ENCODE results near the gene SVIL. TPM values are rescaled to one million over a fixed set of nuclear protein-coding genes. Genes with fewer than 3 reads are reported as not detected.

Gene SVIL
- total RNA-seq, 2 donors from 2014 or later: 6.8 to 18.8 TPM

DNA sequence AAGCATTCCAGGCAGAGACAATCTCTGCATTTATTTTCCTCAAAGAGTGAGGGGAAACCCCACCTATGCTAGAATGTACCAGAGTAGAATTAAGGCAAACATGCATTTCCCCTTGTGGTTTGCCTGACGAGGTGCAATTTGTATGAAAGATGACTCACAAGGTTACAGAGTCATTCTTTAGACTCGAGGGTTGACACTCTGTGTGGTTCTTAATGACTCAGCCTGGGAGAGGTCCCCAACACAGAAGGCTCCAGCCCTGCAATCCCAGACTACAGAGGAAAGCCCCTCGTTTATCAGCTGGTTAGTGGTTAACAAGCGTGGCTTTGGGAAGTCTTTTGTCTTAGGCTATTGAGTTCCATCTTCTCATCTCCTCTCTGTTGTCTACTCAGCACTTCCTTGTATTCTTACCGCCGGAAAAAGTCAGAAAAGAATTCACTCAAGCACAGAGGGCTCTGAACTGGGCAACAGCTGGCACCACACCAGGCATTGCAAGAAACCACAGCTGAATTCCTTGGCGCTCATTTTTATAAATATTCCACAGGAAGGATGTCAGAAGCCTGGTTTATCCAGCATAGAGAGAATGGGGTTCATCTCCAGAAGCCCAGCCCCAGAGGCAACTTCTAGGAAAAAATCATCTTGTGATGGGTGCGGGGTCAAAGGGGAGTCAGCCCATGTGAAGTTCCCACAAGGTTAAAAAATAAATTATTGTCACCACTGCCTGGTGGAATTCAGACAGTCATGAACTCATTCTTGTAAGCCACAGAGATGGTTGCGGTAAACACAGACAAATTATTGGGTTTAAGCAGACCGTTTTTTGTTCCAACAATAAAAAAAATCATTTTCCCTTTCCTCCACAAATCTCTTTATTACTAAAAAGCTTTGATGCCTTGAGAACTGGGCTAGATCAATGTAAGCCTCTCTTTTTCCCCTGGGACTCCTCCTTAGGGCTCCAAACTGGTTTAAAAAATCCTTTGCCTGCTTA, 24.5 kb upstream of the SVIL start:
- Mint-ChIP-seq H3K4me1 (ENCODE audit: low read depth in 2 of 2) (peaks cover 40% of the 10 kb centered on the region in 2 donors), H3K36me3 (peaks cover 9% of the 10 kb centered on the region), H3K27ac (peak overlapping the region; percentile 69 to 91), H3K9me3 (no peaks in the 10 kb centered on the region), H3K27me3 (peaks cover 0 to 5% of the 10 kb centered on the region in 2 donors), H3K4me3 (peak overlapping the region; percentile 77)
- ATAC-seq: peak; percentile 99
- DNase-seq (ENCODE audit: low spot score): peak; percentile 90

DNA sequence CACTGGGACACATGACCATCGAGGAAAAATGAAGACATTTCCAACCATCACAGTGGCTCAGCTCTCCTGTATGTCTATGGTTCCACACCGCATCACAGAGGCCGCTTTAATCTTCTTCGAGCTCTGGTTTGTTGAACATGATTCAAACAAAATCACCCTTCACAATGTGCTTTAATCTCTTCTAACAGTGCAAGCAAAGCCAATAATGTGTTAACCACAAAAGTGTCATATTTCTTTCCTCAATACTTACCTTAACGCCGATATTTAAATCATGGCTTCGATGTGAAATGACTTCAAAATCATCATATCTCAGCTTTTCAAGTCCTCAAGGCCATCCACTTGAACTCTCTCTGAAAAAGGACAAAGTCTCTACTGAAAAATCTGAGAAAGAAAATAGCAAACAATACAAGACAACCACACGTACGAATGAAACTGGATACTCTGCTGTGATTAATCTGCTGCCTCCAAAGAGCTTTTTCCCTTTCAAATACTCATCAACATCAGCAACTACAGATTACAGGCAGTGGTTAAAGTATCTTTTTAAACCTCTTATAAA, 23.0 kb upstream of the SVIL start:
- Mint-ChIP-seq H3K4me1 (ENCODE audit: low read depth in 2 of 2) (peaks cover 40% of the 10 kb centered on the region in 2 donors), H3K4me3 (peak overlapping the region; percentile 77), H3K36me3 (peaks cover 9% of the 10 kb centered on the region), H3K27ac (peak overlapping the region; percentile 69 to 91), H3K27me3 (peaks cover 5 to 7% of the 10 kb centered on the region in 2 donors), H3K9me3 (no peaks in the 10 kb centered on the region)
- DNase-seq (ENCODE audit: low spot score) (no peak), ATAC-seq (peak; percentile 21 to 31)

DNA sequence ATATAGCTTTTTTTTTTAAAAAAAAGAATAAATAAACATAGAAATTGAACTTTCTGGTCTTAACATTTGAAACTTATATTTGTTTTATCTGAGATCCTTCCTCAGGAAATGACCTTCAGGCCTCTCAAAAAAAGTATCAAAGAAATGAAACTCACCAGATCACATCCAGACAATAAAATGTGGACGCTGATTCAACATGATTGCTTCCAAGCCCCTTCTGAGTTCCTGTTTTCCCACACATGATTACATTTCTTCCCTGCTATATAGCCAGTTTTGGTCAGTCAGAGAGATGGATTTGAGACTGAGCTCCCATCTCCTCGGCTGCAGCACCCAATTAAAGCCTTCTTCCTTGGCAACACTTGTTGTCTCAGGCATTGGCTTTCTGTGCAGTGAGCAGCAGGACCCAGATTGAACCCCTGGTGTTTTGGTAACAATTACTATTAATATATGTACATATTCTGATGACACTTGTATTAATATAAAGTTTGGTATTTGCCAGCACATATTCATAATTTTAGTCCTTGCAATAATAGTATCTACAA, 21.8 kb upstream of the SVIL start:
- H3K36me3 Mint-ChIP-seq: peaks cover 9% of the 10 kb centered on the region
- H3K27me3 Mint-ChIP-seq: peaks cover 5 to 11% of the 10 kb centered on the region in 2 donors
- H3K9me3 Mint-ChIP-seq: no peaks in the 10 kb centered on the region
- no peak for ATAC-seq
- H3K4me3 Mint-ChIP-seq: no peak overlapping the region
- H3K27ac Mint-ChIP-seq: no peak overlapping the region
- peaks cover 43 to 48% of the 10 kb centered on the region in 2 donors for H3K4me1 Mint-ChIP-seq (ENCODE audit: low read depth in 2 of 2)
- DNase-seq (ENCODE audit: low spot score): no peak

DNA sequence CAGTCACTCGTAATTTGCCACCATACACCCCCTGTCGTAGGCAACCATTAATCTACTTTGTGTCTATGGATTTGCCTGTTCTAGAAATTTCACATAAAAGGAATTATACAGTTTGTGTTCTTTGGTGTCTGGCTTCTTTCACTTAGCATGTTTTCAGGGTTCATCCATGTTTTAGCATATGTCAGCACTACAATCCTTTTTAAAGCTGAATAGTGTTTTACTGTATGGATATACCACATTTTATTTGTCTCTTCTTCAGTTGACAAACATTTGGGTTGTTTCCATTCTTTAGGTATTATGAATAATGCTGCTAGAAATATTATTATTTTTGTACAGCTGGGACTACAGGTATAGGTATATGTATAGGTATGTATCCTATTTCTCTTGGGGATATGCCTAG, 17.4 kb upstream of the SVIL start:
- no peak overlapping the region for H3K4me3 Mint-ChIP-seq
- peaks cover 29 to 43% of the 10 kb centered on the region in 2 donors for H3K4me1 Mint-ChIP-seq (ENCODE audit: low read depth in 2 of 2)

DNA sequence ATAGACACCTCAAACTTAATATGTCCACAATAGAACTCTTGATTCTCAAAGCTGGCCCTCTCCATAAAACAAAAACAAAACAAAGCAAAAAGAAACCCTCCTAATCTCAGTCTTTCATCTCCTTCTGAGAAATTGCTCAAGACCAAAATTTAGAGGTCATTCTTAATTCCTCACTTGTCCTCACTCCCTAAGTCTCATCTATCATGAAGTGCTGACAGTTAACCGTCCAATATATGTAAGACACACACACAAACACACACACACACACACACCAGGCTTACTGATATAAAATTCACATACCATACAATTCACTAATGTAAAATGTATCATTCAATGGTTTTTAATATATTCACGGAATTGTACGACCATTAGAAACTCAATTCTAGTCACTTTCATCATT, 17.0 kb upstream of the SVIL start:
- H3K36me3 Mint-ChIP-seq: no peaks in the 10 kb centered on the region
- ATAC-seq: no peak
- H3K4me1 Mint-ChIP-seq (ENCODE audit: low read depth in 2 of 2): peaks cover 31 to 44% of the 10 kb centered on the region in 2 donors
- no peak overlapping the region for H3K4me3 Mint-ChIP-seq
- no peak overlapping the region for H3K27ac Mint-ChIP-seq
- H3K27me3 Mint-ChIP-seq: peaks cover 9 to 26% of the 10 kb centered on the region in 2 donors
- H3K9me3 Mint-ChIP-seq: no peaks in the 10 kb centered on the region
- no peak for DNase-seq (ENCODE audit: low spot score)

More for the DNA sequence above, 17.4 kb upstream of the SVIL start:
- no peak for ATAC-seq
- peaks cover 2% of the 10 kb centered on the region for H3K36me3 Mint-ChIP-seq
- no peaks in the 10 kb centered on the region for H3K9me3 Mint-ChIP-seq
- no peak for DNase-seq (ENCODE audit: low spot score)
- H3K27me3 Mint-ChIP-seq: peaks cover 9 to 26% of the 10 kb centered on the region in 2 donors
- no peak overlapping the region for H3K27ac Mint-ChIP-seq

DNA sequence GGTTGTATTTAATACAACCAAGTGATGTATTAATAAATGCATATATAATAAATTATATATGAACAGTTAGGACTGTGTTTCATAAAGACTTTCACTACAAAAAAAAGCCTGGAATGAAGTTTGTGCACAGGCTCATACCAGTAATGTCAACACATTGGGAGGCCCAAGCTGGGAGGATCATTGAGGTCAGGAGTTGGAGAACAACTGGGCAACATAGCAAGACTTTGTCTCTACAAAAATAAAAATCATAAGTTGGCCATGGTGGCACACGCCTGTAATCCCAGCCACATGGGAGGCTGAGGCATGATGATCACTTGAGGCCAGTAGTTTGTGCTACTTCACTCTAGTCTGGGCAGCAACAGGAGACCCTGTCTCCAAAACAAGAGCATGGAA, 15.8 kb upstream of the SVIL start:
- no peak overlapping the region for H3K27ac Mint-ChIP-seq
- peaks cover 9 to 26% of the 10 kb centered on the region in 2 donors for H3K27me3 Mint-ChIP-seq
- H3K4me3 Mint-ChIP-seq: no peak overlapping the region
- H3K4me1 Mint-ChIP-seq (ENCODE audit: low read depth in 2 of 2): peaks cover 42 to 55% of the 10 kb centered on the region in 2 donors
- no peak for DNase-seq (ENCODE audit: low spot score)
- no peaks in the 10 kb centered on the region for H3K9me3 Mint-ChIP-seq
- no peak for ATAC-seq
- no peaks in the 10 kb centered on the region for H3K36me3 Mint-ChIP-seq

DNA sequence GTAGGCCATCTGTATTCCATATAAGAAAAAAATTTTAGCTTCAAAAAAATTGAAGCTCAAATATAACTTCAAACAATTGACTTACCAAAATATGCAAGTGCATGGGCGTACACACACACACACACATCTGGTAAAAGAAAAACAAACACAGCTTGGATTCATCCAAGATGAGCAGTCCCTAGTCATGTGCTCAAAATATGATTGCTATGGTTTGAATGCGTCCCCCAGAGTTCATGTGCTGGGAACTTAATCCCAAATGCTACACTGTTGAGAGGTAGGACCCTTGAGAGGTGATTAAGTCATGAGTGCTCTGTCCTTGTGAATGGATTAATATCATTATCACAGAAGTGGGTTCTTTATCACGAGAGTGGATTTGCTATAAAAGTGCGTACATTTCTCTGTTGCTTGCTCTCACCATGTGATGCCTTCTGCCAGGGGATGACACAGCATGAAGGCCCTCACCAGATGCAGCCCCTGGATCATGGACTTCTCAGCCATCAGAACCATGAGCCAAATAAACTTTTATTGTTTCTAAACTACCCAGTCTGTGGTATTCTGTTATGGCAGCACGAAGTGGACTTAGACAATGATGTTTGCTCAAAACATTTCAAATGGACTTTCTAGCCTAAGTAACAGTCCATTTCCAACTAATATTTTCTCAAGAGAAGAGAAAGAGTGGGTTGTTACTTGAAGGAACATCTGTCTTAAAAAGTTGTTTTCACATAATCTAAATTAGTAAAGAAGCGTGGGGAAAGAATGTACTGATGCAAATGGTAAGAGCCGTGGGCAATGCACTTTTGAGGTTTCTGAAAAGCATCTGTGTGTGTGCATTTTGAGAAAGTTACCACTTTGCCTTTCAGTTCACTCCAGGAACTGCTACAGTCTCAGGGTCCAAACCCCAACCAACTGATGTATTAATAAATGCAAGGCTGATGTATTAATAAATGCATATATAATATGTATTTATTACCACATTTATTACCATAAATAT, 15.1 kb upstream of the SVIL start:
- ATAC-seq: no peak
- H3K27me3 Mint-ChIP-seq: peaks cover 9 to 26% of the 10 kb centered on the region in 2 donors
- H3K27ac Mint-ChIP-seq: no peak overlapping the region
- H3K9me3 Mint-ChIP-seq: no peaks in the 10 kb centered on the region
- peaks cover 46 to 53% of the 10 kb centered on the region in 2 donors for H3K4me1 Mint-ChIP-seq (ENCODE audit: low read depth in 2 of 2)
- no peaks in the 10 kb centered on the region for H3K36me3 Mint-ChIP-seq
- no peak for DNase-seq (ENCODE audit: low spot score)
- no peak overlapping the region for H3K4me3 Mint-ChIP-seq

DNA sequence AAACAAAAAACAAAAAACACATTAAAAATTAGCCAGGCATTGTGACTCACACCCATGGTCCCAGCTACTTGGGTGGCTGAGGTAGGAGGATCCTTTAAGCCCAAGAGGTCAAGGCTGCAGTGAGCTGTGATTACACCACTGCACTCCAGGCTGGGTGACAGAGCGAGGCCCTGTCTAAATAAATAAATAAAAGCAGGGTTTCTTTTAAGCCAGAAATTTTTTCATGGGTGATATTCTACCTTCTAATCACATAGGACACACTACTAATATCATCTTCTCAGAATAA, 14.2 kb upstream of the SVIL start:
- Mint-ChIP-seq H3K9me3 (no peaks in the 10 kb centered on the region), H3K4me1 (ENCODE audit: low read depth in 2 of 2) (peaks cover 49 to 50% of the 10 kb centered on the region in 2 donors), H3K4me3 (no peak overlapping the region), H3K36me3 (no peaks in the 10 kb centered on the region), H3K27me3 (peaks cover 9 to 26% of the 10 kb centered on the region in 2 donors), H3K27ac (no peak overlapping the region)
- ATAC-seq: no peak
- no peak for DNase-seq (ENCODE audit: low spot score)

DNA sequence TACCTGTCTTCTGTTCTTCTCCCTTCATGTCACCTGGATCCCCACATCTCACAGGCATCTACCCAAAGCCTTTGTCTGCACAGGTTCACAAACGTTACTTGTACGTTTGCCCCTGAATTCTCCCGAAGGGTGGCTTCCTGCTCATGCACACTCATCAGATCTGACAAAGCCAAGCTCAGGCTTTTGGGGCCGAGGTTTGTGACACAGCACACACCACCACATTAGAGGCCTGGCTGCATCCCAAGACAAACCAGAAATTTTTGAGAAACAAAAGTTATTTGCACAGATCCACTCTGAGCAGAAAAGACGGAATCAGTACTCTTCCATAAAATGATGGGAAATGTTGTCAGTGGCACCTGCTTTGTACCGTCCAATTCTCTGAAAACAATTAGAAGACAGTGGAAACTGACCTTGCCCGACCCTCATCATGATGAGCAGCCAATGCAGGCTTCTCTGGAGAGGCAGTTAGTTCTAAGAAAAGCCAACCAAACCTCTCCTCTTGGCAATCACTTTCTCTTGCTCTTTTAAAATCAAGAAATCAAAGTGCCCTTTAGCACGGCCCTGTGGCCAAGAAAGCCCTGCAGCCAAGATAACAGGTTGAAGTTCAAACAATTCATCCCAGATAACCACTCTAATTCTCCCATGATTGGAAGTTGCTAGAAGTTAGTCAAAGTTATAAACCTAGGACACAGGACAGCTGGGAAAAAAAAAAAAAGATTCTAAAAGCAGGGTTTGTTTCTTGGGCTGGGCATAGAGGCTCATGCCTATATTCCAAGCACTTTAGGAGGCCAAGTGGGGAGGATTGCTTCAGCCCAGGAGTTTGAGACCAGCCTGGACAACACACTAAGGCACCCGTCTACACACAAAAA, 13.6 kb upstream of the SVIL start:
- Mint-ChIP-seq H3K27me3 (peaks cover 9 to 24% of the 10 kb centered on the region in 2 donors), H3K27ac (peak overlapping the region; percentile 30 to 35), H3K4me3 (peak overlapping the region; percentile 76), H3K36me3 (no peaks in the 10 kb centered on the region), H3K9me3 (no peaks in the 10 kb centered on the region), H3K4me1 (ENCODE audit: low read depth in 2 of 2) (peaks cover 49 to 50% of the 10 kb centered on the region in 2 donors)
- DNase-seq (ENCODE audit: low spot score): no peak
- ATAC-seq: peak; percentile 45 to 57

DNA sequence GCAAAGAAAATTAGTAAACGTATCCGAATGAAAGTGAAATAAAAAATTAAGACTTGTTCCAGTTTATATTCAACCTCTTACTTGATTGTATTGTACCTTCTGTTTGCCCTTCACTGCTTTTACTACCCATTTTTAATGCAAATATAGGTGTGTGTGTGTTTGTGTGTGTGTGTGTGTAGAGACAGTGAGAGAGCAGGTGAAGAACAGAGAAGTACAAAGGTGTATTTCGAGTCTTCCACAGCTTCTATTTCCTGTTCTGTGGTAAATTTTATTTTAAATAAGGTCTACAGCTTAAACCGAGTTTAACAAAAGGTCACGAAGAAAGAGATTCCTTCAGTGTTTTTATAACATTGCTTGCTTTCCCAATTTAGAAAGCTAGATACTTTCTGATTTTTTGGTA, 12.7 kb upstream of the SVIL start:
- Mint-ChIP-seq H3K4me3 (peak overlapping the region; percentile 76), H3K4me1 (ENCODE audit: low read depth in 2 of 2) (peaks cover 49 to 50% of the 10 kb centered on the region in 2 donors), H3K27me3 (peaks cover 9 to 18% of the 10 kb centered on the region in 2 donors)

DNA sequence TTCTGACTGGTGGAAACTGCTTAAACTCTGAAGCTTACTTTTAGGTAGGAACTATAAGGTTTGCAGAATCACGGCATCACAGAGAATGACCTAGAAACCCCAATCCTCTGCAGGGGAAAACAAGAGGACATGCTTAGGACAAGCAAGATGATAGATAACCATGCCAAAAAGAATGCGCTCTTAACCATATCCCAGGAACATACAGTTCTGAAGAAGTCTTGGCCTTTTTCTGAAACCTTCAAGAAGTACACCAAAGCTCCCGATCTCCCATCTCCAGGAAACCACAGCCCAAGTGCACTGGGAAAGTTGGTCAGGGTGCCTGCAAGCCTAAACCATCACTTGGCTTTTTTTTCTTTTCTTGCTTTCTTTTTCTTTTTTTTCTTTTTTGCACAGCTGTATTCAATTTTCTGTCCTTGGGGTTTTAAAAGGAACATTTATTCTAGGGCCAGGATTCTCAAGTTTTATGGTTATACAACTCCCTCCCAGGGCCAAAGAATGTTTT, 12.2 kb upstream of the SVIL start:
- Mint-ChIP-seq H3K36me3 (no peaks in the 10 kb centered on the region), H3K9me3 (no peaks in the 10 kb centered on the region), H3K27ac (peak overlapping the region in 1 of 2 donors; percentile 51), H3K4me3 (peak overlapping the region; percentile 76), H3K27me3 (peaks cover 9 to 18% of the 10 kb centered on the region in 2 donors), H3K4me1 (ENCODE audit: low read depth in 2 of 2) (peaks cover 45 to 48% of the 10 kb centered on the region in 2 donors)
- DNase-seq (ENCODE audit: low spot score) (no peak), ATAC-seq (no peak)

More for the DNA sequence above, 12.7 kb upstream of the SVIL start:
- H3K9me3 Mint-ChIP-seq: no peaks in the 10 kb centered on the region
- H3K27ac Mint-ChIP-seq: peak overlapping the region; percentile 35 to 51
- DNase-seq (ENCODE audit: low spot score) (no peak), ATAC-seq (no peak)
- H3K36me3 Mint-ChIP-seq: no peaks in the 10 kb centered on the region

DNA sequence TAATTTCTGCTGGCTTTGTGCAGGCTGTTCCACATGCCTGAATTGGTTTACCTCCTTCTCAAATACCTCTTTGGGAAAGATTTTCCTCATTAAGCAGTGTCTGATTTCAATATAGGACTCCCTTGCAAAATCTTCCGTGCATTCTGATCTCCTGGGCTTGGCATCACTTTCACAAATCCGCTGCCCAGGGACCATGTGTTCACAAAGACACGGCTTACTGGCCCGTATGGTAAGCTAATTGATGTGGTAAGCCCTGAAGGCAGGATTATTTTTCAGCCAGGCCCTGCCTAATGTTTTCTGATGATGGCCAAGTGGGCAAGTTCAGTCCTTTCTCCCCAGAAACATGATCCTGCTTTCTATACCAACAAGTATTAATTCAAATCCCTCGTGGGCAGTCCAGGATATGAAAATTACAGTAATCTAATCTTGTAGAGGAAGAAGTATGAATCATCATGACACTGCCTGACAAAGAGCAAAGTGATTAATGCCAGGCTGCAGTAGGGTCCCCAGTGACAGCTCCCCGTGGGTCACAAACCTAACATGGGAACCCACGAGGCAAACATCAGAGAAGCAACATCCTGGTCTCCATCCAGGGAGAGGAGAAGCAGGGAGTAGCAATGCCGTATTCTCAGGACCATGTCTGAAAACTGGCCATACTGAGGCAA, 11.6 kb upstream of the SVIL start:
- peak overlapping the region in 1 of 2 donors; percentile 51 for H3K27ac Mint-ChIP-seq
- no peaks in the 10 kb centered on the region for H3K9me3 Mint-ChIP-seq
- DNase-seq (ENCODE audit: low spot score) (no peak), ATAC-seq (peak; percentile 76 to 77)
- H3K27me3 Mint-ChIP-seq: peaks cover 4 to 14% of the 10 kb centered on the region in 2 donors
- H3K4me3 Mint-ChIP-seq: peak overlapping the region; percentile 76
- H3K36me3 Mint-ChIP-seq: no peaks in the 10 kb centered on the region
- H3K4me1 Mint-ChIP-seq (ENCODE audit: low read depth in 2 of 2): peaks cover 39 to 43% of the 10 kb centered on the region in 2 donors

All from natural killer cell treated with Interleukin-12 subunit alpha and Interleukin-12 subunit beta and Interleukin-15 and Interleukin-18, amount 100 ng/mL, for 72 hours (primary cell).